Measurements from ENCODE around the gene L3MBTL4. TPM values are rescaled to one million over a fixed set of nuclear protein-coding genes. Genes with fewer than 3 reads are reported as not detected.

The L3MBTL4 gene
- total RNA-seq, 1 experiment from 2014 or later, result 1.4 TPM

DNA sequence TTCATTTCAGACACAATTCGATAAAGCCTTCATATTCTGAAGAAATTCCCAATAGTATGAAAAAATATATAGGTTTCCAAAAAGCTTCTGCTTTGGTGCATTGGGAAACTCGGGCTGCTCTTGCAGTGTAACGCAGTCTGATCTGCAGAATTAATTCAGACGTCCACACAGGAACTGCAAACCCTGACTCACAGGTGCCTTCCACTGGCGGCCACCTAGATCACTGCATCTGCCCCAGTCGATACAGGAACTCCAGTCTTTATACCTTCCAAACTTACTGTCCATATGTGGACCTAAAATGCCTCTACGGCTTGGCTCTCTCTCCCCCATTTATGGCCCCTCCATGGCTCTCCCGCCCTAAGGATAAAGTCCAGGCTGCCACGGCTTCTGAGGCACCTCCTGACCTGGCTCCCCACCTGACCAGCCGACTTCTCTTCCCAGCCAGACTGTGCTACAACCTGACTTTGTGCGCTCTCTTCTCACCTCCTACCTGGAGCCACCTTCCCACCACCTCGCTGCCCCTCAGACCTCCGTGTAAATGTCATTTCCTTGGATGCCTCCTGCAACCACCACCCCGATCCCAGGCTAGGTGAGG, 39.7 kb downstream of the L3MBTL4 start:
- no peak overlapping the region for H3K27ac Mint-ChIP-seq
- no peak overlapping the region for H3K4me3 Mint-ChIP-seq
- peaks cover 43% of the 10 kb centered on the region for H3K9me3 Mint-ChIP-seq
- ATAC-seq, result no peak
- TF ChIP-seq, protein P1, sequence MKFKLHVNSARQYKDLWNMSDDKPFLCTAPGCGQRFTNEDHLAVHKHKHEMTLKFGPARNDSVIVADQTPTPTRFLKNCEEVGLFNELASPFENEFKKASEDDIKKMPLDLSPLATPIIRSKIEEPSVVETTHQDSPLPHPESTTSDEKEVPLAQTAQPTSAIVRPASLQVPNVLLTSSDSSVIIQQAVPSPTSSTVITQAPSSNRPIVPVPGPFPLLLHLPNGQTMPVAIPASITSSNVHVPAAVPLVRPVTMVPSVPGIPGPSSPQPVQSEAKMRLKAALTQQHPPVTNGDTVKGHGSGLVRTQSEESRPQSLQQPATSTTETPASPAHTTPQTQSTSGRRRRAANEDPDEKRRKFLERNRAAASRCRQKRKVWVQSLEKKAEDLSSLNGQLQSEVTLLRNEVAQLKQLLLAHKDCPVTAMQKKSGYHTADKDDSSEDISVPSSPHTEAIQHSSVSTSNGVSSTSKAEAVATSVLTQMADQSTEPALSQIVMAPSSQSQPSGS (CRISPR knock-in tag; IDR thresholded peaks at IDR 0.05; ENCODE audit: borderline replicate concordance, low read depth), result no peak
- TF ChIP-seq, protein P2, sequence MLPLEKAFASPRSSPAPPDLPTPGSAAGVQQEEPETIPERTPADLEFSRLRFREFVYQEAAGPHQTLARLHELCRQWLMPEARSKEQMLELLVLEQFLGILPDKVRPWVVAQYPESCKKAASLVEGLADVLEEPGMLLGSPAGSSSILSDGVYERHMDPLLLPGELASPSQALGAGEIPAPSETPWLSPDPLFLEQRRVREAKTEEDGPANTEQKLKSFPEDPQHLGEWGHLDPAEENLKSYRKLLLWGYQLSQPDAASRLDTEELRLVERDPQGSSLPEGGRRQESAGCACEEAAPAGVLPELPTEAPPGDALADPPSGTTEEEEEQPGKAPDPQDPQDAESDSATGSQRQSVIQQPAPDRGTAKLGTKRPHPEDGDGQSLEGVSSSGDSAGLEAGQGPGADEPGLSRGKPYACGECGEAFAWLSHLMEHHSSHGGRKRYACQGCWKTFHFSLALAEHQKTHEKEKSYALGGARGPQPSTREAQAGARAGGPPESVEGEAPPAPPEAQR (CRISPR knock-in tag; IDR thresholded peaks at IDR 0.05), result no peak
- TF ChIP-seq, protein P3, sequence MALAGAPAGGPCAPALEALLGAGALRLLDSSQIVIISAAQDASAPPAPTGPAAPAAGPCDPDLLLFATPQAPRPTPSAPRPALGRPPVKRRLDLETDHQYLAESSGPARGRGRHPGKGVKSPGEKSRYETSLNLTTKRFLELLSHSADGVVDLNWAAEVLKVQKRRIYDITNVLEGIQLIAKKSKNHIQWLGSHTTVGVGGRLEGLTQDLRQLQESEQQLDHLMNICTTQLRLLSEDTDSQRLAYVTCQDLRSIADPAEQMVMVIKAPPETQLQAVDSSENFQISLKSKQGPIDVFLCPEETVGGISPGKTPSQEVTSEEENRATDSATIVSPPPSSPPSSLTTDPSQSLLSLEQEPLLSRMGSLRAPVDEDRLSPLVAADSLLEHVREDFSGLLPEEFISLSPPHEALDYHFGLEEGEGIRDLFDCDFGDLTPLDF (CRISPR knock-in tag; IDR thresholded peaks at IDR 0.05), result no peak
- no peak for TF ChIP-seq NR1H2 (CRISPR knock-in tag; IDR thresholded peaks at IDR 0.05)
- no peak for TF ChIP-seq JAZF1 (CRISPR knock-in tag; IDR thresholded peaks at IDR 0.05)
- TF ChIP-seq, protein P4, sequence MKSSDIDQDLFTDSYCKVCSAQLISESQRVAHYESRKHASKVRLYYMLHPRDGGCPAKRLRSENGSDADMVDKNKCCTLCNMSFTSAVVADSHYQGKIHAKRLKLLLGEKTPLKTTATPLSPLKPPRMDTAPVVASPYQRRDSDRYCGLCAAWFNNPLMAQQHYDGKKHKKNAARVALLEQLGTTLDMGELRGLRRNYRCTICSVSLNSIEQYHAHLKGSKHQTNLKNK (CRISPR knock-in tag; IDR thresholded peaks at IDR 0.05), result no peak
- no peak for TF ChIP-seq TP53 (CRISPR knock-in tag; IDR thresholded peaks at IDR 0.05)
- TF ChIP-seq, protein P5, sequence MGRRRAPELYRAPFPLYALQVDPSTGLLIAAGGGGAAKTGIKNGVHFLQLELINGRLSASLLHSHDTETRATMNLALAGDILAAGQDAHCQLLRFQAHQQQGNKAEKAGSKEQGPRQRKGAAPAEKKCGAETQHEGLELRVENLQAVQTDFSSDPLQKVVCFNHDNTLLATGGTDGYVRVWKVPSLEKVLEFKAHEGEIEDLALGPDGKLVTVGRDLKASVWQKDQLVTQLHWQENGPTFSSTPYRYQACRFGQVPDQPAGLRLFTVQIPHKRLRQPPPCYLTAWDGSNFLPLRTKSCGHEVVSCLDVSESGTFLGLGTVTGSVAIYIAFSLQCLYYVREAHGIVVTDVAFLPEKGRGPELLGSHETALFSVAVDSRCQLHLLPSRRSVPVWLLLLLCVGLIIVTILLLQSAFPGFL (CRISPR knock-in tag; IDR thresholded peaks at IDR 0.05; ENCODE audit: borderline replicate concordance), result no peak
- no peak for TF ChIP-seq TCF7 (CRISPR knock-in tag; IDR thresholded peaks at IDR 0.05; ENCODE audit: low read depth)
- no peak for TF ChIP-seq ZNF121 (CRISPR knock-in tag; IDR thresholded peaks at IDR 0.05)
- no peak for TF ChIP-seq SMAD3 (CRISPR knock-in tag; IDR thresholded peaks at IDR 0.05; ENCODE audit: borderline replicate concordance)
- no peak for TF ChIP-seq RELA (CRISPR knock-in tag; IDR thresholded peaks at IDR 0.05; ENCODE audit: borderline replicate concordance)
- TF ChIP-seq, protein P6, sequence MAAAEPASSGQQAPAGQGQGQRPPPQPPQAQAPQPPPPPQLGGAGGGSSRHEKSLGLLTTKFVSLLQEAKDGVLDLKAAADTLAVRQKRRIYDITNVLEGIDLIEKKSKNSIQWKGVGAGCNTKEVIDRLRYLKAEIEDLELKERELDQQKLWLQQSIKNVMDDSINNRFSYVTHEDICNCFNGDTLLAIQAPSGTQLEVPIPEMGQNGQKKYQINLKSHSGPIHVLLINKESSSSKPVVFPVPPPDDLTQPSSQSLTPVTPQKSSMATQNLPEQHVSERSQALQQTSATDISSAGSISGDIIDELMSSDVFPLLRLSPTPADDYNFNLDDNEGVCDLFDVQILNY (CRISPR knock-in tag; IDR thresholded peaks at IDR 0.05), result no peak
- TF ChIP-seq NFYB (CRISPR knock-in tag; conservative IDR thresholded peaks at IDR 0.05; ENCODE audit: low read depth), result no peak
- TF ChIP-seq FOXK1 (CRISPR knock-in tag; IDR thresholded peaks at IDR 0.05), result no peak
- H3K27me3 Mint-ChIP-seq (ENCODE audit: low read depth), result no peaks in the 10 kb centered on the region
- no peak for DNase-seq (ENCODE audit: low spot score)
- H3K36me3 Mint-ChIP-seq, result peaks cover 8% of the 10 kb centered on the region
- ChIA-PET POLR2A (no interaction called here), CTCF (no interaction called here)
- 0 out of 2 replicates have a peak, but pooled peaks cover 3% of the 10 kb centered on the region for H3K4me1 Mint-ChIP-seq

DNA sequence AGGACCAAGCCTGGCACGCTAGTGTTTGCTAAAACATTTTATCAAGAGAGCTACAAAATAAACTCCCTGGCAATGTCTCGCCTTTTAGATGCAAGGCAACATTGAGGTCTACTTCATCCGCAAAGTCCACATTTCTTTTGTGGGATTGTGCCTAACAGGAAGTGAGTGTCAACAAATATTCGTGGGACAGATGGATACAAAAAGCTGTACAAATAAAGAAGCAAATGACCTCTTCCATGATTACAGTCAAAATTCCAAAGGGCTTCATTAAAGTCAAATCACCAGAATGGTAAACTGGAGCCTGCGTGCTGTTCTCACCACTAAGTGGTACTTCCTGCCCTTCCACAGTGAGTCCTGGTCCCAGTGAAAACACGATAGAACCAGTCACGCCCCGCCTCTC, 40.4 kb downstream of the L3MBTL4 start:
- Mint-ChIP-seq H3K27ac (no peak overlapping the region), H3K4me1 (0 out of 2 replicates have a peak, but pooled peaks cover 3% of the 10 kb centered on the region), H3K27me3 (ENCODE audit: low read depth) (no peaks in the 10 kb centered on the region), H3K36me3 (peaks cover 8% of the 10 kb centered on the region), H3K4me3 (no peak overlapping the region), H3K9me3 (peaks cover 38% of the 10 kb centered on the region)
- ChIA-PET CTCF (interaction anchor here (1.1 kb wide), 1 partner anchor 27 kb away, joined by 3 read pairs; no protein-coding TSS in a partner anchor), POLR2A (no interaction called here)
- DNase-seq (ENCODE audit: low spot score) (no peak), ATAC-seq (no peak)
- TF ChIP-seq NR3C1 (CRISPR knock-in tag; conservative IDR thresholded peaks at IDR 0.05; ENCODE audit: low read depth), result no peak
- TF ChIP-seq MYBL2 (CRISPR knock-in tag; IDR thresholded peaks at IDR 0.05), result no peak
- TF ChIP-seq SOX15 (CRISPR knock-in tag; IDR thresholded peaks at IDR 0.05), result no peak
- TF ChIP-seq IRF2 (CRISPR knock-in tag; IDR thresholded peaks at IDR 0.05; ENCODE audit: borderline replicate concordance, low read depth), result no peak
- no peak for TF ChIP-seq ZBTB21 (CRISPR knock-in tag; IDR thresholded peaks at IDR 0.05; ENCODE audit: borderline replicate concordance)
- no peak for TF ChIP-seq ZNF416 (CRISPR knock-in tag; IDR thresholded peaks at IDR 0.05)
- TF ChIP-seq TEAD4 (CRISPR knock-in tag; IDR thresholded peaks at IDR 0.05), result no peak
- no peak for TF ChIP-seq NR1H2 (CRISPR knock-in tag; IDR thresholded peaks at IDR 0.05)
- TF ChIP-seq CREB1 (CRISPR knock-in tag; IDR thresholded peaks at IDR 0.05), result no peak
- no peak for TF ChIP-seq JAZF1 (CRISPR knock-in tag; IDR thresholded peaks at IDR 0.05)
- TF ChIP-seq, protein P7, sequence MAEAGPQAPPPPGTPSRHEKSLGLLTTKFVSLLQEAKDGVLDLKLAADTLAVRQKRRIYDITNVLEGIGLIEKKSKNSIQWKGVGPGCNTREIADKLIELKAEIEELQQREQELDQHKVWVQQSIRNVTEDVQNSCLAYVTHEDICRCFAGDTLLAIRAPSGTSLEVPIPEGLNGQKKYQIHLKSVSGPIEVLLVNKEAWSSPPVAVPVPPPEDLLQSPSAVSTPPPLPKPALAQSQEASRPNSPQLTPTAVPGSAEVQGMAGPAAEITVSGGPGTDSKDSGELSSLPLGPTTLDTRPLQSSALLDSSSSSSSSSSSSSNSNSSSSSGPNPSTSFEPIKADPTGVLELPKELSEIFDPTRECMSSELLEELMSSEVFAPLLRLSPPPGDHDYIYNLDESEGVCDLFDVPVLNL (CRISPR knock-in tag; IDR thresholded peaks at IDR 0.05; ENCODE audit: borderline replicate concordance, low read depth), result no peak
- TF ChIP-seq ESRRA (CRISPR knock-in tag; IDR thresholded peaks at IDR 0.05; ENCODE audit: borderline replicate concordance), result no peak

Measured in WTC11 (cell line).